Measurements from ENCODE around the gene IZUMO4.

Gene IZUMO4

DNA sequence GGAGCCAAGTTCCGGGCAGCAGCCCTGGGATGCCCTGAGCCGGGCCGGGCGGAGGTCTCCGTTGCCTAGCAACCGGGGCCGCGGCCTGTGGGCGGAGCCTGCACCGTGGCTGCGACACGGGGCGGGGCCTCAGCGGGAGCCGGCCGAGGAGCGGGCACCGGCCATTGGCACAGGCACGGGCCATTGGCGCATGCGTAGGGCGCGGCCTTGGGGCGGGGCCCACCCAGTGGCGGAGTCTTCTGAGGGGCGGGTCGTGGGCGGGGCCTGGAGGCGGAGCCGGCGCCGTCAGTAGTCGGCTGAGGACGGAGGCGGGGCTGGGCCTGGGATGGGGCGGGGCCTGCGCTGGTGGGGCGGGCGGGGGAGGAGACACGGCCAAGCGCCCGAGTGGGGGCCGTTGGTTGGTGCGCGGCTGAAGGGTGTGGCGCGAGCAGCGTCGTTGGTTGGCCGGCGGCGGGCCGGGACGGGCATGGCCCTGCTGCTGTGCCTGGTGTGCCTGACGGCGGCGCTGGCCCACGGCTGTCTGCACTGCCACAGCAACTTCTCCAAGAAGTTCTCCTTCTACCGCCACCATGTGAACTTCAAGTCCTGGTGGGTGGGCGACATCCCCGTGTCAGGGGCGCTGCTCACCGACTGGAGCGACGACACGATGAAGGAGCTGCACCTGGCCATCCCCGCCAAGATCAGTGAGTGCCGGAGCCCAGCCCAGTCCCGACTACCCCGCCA is at the start of gene IZUMO4:
Gene IZUMO4 (plus strand): TSS at position 436 of the 723 bp plus-strand sequence. CDS start 31 bp downstream, at position 467.
- peak; percentile 100 for DNase-seq

GRCh38 chr19:2047076-2047448 is 49.7 kb upstream of the IZUMO4 start:
- no peak for DNase-seq

DNA sequence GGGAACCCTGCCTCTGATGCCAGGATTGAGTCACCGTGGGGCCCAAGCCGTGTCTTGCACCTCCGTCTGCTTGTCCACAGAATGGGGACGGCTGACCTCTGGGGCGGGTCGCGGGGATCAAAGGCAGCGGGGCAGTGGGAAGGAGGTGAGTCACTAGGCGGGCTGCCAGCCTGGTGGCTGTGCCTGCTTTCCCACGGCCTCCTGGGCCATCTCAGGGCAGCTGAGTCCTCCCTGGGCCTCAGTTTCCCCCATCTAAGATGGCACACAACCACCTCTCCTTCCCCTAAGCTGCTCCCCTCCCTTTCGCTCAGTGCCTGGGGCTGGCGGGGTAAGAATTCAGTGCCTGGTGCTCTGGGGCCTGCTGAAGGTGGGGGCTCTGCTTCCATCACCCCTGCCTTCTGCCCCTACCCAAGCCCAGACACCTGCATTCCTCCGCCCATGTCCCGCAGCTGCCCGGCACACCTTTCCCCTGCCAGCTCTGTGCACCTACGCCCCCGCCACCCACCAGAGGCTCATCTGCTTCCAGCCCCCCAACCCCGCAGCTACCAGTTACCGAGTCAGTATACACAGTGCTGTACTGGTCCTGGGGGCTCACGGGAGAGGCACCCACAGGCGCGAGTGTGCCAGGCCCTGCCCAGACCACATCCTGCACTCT is 49.1 kb upstream of the IZUMO4 start:
- DNase-seq, result no peak

GRCh38 chr19:2048104-2048958 is 48.4 kb upstream of the IZUMO4 start:
- DNase-seq, result no peak

DNA sequence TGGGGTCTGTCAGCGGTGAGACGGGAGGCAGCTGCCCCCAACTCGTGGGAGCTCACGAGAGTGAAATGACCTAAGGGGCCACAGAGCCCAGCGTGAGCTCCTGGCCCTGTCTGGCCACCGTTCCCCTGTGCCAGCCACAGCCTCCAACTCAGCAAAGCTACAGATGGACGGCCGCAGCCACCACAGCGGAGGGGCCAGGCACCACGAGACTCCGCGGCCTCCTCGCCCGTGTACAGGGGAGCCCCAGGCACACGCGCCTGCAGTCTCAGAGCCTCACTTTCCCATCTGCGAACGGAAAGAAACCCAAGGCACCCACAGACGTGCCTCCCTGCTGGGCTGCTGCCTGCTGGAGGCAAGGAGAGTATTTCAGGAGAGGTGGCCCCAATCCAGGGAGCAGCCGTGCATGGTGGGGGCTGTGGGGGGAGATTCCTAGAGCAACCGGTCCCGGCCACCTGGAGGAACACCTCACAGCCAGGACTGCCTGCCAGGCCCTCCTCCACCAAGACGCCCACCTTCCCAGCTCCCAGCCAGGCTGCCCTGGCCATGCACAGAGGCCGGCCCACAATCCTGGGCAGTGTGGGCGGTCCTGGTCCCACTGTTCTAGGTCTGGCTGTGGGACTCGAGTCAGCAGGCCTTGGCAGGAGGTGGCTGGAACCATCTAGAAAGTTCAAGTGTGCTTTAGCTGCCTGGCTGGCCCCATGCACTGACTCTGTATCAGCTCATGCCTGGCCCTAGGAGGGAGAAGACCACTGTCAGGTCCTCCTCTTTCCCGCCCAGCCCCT is 47.6 kb upstream of the IZUMO4 start:
- DNase-seq, result no peak

DNA sequence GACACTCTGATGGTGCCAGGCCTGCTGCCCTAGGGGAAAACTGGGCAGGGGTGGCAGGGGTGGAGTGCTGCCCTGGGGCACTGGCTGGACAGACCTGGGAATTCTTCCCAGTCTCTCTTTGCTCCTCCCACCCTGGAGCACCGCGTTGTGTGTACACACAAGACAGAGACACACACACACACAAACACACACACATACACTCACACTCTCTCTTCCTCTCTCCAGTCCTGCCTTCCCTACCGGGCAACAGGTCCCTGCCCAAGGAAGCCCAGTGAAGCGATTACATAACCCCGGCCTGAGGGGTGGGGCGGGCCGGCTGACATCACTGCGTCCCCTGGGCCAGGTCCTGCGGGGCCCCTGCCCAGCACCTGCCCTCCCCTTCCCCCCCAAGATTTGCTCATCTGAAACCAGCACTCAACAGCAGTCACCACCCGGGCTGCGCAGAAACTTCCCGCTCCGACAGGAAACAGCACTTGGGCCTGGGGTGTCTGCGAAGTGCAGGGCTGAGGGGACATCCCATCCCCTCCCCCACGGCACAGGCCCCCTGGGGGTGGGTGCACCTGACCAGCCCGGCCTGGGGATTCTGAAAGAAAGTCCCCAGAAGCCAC is 46.9 kb upstream of the IZUMO4 start:
- peak; percentile 55 for DNase-seq

- DNase-seq, result no peak
Measured at GRCh38 chr19:2050349-2050990, 46.2 kb upstream of the IZUMO4 start.

GRCh38 chr19:2050991-2051772 is 45.5 kb upstream of the IZUMO4 start, which contains the start of gene MKNK2:
Gene MKNK2 (minus strand): TSS chr19:2051244. CDS start chr19:2050851, 393 bp downstream.
- DNase-seq, result peak; percentile 98

DNA sequence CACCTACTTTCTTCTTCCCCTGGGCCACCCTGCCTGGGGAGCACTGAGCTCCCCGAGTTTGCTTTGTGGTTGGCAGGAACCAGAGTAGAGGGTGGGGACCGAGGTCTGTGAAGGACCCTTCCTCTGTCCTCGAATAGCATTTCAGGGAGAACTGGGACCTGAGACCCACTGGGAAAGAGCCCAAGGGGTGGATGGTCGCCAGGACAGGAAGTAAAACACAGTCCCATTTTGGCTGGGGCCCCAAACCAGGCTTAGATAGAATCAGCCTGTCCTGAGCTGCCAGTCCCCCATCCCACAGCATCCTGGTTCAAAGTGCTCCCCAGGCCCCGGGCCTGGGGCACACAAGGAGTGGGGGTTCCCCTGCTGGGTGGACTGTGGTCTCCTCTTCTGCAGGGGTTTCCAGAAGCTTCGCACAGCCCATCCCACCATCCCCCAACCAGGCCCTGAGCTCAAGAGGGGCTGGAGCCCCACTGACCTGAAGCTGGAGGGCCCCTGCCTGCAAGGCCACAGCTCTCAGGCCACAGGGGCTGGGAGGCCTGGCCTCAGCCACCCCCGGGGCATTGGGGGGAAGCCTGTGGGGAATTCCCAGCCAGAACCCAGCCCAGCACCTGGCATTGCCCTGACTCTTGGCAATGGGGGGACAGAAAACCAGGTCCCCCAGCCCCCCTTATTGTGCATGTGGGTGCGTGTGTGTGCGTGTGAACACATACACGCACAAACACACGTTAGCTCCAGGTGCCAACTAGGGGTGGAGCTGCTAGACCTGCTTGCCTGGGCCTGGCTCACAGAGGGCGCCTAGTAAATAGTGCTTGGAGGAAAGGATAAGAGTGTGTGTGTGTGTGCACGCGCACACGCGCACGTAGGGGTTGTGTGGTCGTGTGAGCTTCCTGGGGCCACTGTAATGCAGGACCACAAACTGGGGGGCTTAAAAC is 44.7 kb upstream of the IZUMO4 start:
- no peak for DNase-seq

- DNase-seq, result no peak
Measured at GRCh38 chr19:2053601-2054389, 42.9 kb upstream of the IZUMO4 start.

DNA sequence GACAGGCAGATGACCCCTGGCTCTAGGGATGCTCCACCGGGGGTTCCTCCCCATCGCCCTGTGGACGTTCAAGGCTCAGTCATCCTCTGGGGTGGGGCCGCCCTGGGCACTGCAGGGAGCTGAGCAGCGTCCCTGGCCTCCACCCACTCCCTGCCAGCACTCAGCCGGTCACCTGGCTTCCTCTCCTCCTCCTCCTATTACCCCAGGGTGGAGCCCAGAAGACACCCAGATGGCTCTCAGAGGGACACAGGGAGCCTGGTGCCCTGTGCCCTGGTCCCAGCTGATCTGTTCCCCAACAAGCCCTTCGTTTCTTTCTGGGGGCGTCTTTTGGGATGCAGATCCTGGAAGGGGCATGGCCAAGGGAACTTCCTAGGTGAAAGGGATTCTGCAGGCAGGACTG is 42.0 kb upstream of the IZUMO4 start:
- no peak for DNase-seq

DNA sequence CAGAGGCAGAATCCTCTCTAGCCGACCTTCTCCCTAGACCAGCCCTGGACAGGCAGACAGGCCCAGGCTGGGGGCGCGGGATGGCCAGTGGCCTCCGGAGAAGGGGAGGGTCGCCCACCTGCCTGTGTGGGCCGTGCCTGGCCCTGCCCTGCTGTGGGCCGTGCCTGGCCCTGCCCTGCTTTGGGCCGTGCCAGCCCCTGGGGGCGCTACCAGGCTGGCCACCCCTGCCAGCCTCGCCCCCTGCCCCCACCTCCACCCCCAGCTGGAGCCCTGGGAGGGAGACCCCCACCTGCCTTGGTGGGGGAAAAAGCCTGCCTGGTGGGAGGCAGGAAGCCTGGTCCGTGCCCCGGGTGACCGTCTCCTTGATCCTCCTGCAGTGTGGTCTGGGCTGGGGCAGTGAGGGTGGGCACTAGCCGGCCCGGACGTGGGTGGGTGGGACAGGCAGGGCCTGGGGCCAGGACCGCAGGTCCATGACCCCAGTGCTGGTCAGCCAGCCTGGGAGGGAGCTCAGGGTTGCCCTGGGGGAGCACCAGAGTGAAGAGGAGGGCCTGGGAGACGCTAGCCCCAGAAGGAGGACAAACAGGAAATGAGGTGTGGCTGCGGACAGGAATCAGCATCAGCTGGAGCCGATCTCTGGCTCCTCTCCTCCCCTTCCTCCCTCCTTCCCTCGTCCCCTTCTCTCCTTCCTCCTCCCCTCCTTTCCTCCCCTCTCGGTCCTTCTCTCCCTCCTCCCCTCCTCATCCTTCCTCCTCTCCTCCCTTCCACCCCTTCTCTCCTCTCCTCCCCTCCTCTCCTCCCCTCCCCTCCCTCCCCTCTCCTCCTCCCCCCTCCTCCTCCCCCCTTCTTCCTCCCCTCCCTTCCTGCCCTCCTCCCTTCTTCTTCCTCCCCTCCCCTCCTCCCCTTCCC is 40.5 kb upstream of the IZUMO4 start:
- no peak for DNase-seq

DNA sequence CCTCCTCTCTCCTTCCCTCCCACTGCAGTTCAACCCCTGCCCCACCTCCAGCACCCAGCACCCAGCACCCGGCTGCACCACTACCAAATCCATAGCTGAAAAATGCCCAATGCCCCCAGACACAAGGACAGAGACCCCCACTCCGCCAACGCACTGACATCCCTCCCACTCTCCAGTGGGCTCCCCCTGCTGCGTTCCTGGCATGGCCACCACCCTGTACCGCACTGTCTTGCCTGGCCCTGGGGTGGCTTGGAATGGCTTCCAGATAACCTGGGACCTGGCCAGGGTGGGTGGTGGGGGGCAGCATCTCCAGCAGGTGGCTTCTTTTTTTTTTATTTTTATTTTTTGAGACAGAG is 39.9 kb upstream of the IZUMO4 start:
- DNase-seq, result no peak

GRCh38 chr19:2057484-2058469 is 38.9 kb upstream of the IZUMO4 start:
- DNase-seq, result no peak

DNA sequence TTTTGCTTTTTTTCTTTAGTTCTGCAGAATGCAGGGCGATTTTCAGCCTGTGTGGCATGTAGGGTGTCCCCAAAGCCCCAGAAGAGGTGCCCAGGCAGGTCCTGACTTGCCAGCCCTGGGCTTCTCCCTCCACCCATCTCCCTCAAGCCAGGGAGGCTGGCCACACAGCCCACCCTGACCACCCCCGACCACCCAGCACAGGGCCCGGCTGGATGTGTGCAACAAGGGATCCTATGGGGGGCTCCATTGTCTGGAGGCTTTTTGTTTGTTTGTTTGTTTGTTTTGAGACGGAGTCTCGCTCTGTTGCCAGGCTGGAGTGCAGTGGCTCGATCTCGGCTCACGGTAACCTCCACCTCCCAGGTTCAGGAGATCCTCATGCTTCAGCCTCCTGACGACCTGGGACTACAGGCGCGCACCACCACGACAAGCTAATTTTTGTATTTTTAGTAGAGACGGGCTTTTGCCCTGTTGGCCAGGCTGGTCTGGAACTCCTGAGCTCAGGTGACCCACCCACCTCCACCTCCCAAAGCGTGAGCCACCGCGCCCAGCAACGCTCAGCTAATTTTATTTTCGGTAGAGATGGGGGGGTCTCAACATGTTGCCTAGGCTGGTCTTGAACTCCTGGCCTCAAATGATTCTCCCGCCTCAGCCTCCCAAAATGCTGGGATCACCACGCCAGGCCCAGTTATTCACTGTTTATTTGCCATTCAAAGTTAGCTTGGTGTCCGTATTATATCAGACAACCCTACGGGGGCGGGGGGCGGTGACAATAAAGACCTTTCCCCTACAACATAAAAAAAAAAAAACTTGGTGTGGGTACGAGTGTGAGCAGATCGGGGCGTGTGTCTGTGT is 37.9 kb upstream of the IZUMO4 start:
- no peak for DNase-seq
